ENCODE results near the gene CTNNA2. TPM values are rescaled to one million over a fixed set of nuclear protein-coding genes. Genes with fewer than 3 reads are reported as not detected.

The CTNNA2 gene
- total and polyA plus RNA-seq, 9 of the 15 experiments (the other 6 are each of a cell fraction or from before 2014, with no cell fraction given), result 0.03 to 0.40 (median 0.15) TPM

DNA sequence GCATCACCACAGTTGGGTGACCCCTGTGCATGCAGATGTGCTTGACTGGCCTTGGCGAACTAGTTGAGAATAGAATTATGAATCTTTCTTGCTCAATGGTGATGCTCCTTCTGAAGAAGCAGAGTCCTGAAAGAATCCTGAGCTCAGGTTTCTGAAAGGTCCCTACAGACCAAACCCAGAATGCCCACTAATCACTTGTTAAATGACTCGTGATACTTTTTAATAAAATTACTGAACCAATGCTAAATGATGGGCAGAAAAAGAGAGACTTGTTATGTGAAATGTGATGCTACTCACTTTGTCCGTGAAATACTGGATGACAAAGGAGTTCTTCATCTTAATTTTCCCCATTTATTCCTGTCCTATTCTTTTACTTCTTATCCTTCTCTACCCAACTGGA lies 1055.2 kb downstream of the CTNNA2 start (continued):
- TF ChIP-seq, protein P1, sequence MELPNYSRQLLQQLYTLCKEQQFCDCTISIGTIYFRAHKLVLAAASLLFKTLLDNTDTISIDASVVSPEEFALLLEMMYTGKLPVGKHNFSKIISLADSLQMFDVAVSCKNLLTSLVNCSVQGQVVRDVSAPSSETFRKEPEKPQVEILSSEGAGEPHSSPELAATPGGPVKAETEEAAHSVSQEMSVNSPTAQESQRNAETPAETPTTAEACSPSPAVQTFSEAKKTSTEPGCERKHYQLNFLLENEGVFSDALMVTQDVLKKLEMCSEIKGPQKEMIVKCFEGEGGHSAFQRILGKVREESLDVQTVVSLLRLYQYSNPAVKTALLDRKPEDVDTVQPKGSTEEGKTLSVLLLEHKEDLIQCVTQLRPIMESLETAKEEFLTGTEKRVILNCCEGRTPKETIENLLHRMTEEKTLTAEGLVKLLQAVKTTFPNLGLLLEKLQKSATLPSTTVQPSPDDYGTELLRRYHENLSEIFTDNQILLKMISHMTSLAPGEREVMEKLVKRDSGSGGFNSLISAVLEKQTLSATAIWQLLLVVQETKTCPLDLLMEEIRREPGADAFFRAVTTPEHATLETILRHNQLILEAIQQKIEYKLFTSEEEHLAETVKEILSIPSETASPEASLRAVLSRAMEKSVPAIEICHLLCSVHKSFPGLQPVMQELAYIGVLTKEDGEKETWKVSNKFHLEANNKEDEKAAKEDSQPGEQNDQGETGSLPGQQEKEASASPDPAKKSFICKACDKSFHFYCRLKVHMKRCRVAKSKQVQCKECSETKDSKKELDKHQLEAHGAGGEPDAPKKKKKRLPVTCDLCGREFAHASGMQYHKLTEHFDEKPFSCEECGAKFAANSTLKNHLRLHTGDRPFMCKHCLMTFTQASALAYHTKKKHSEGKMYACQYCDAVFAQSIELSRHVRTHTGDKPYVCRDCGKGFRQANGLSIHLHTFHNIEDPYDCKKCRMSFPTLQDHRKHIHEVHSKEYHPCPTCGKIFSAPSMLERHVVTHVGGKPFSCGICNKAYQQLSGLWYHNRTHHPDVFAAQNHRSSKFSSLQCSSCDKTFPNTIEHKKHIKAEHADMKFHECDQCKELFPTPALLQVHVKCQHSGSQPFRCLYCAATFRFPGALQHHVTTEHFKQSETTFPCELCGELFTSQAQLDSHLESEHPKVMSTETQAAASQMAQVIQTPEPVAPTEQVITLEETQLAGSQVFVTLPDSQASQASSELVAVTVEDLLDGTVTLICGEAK (IDR thresholded peaks at IDR 0.05), result no peak
- TF ChIP-seq, protein P1 (CRISPR knock-in tag; IDR thresholded peaks at IDR 0.05), result no peak
- TF ChIP-seq LCOR (CRISPR knock-in tag; IDR thresholded peaks at IDR 0.05) (no peak), TARDBP (IDR thresholded peaks at IDR 0.05) (no peak), PTTG1 (tag; IDR thresholded peaks at IDR 0.05; ENCODE audit: low read depth) (no peak), RBM15 (IDR thresholded peaks at IDR 0.05; ENCODE audit: insufficient read depth, low read length) (no peak), NFXL1 (CRISPR knock-in tag; IDR thresholded peaks at IDR 0.05) (no peak)

Data from K562 (cell line).